ENCODE results near the gene SNX21.

The SNX21 gene

DNA sequence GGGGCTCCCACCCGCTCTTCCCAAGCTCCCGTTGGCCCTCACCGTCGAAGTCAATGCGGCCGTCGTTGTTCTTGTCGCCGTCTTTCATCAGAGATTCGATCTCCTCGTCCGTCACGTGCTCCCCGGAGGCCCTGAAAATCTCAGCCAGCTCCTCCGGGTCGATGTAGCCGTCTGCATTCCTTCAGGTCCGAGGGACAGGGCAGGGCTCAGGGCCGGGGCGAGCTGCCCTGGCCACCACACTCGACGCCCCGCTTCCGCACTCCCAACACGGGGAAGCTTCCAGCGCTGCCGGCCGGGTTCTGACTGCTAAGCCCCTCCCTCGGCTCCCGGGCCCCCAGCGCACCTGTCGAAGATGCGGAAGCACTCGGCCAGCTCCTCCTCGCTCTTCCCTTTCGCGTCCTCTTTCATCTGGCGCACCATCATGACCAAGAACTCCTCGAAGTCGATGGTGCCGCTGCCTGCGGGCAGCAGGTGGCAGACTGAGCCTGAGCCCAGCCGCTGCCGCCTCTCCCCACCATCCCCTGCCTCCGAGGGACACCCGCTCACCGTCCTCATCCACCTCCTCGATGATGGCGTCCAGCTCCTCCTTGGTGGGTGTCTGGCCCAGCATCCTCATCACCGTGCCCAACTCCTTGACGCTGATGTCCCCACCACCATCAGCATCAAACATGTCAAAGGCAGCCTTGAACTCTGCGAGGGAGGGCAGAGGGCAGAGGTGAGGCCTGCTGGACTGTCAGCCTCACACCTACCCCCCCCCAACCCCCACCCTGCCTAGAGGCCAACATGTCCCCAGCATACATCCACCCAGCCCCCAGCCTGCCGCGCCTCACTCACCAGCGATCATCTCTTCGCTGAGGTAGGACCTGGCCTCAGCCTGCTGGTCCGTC lies 9.4 kb upstream of the SNX21 start:
- Histone ChIP-seq H2AFZ (ENCODE audit: low read depth, low read length) (no peak overlapping the region), H3K27ac (ENCODE audit: low read length) (no peak overlapping the region), H3K4me2 (ENCODE audit: insufficient read depth, low read length) (no peak overlapping the region), H4K20me1 (ENCODE audit: insufficient read depth, low read length) (no peaks in the 10 kb centered on the region), H3K9ac (ENCODE audit: low read depth, low read length) (no peak overlapping the region), H3K27me3 (ENCODE audit: insufficient read depth, low read length, poor library complexity) (peaks cover 4% of the 10 kb centered on the region), H3K79me2 (ENCODE audit: insufficient read depth, low read length) (no peaks in the 10 kb centered on the region), H3K9me3 (ENCODE audit: insufficient read depth, low read length, severe bottlenecking) (no peaks in the 10 kb centered on the region), H3K4me3 (ENCODE audit: low read depth in 1 of 2, low read length in 2 of 2) (no peak overlapping the region), H3K4me1 (ENCODE audit: insufficient read depth, low read length) (no peaks in the 10 kb centered on the region), H3K36me3 (ENCODE audit: insufficient read depth, low read length) (no peaks in the 10 kb centered on the region)
- TF ChIP-seq EZH2 (IDR thresholded peaks at IDR 0.05; ENCODE audit: borderline replicate concordance, low read depth, low read length, severe bottlenecking), result no peak
- TF ChIP-seq, protein P1, sequence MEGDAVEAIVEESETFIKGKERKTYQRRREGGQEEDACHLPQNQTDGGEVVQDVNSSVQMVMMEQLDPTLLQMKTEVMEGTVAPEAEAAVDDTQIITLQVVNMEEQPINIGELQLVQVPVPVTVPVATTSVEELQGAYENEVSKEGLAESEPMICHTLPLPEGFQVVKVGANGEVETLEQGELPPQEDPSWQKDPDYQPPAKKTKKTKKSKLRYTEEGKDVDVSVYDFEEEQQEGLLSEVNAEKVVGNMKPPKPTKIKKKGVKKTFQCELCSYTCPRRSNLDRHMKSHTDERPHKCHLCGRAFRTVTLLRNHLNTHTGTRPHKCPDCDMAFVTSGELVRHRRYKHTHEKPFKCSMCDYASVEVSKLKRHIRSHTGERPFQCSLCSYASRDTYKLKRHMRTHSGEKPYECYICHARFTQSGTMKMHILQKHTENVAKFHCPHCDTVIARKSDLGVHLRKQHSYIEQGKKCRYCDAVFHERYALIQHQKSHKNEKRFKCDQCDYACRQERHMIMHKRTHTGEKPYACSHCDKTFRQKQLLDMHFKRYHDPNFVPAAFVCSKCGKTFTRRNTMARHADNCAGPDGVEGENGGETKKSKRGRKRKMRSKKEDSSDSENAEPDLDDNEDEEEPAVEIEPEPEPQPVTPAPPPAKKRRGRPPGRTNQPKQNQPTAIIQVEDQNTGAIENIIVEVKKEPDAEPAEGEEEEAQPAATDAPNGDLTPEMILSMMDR (IDR thresholded peaks at IDR 0.05; ENCODE audit: borderline replicate concordance, extremely low read depth, low read length, poor library complexity, severe bottlenecking), result peak; percentile 43
- ATAC-seq (ENCODE audit: insufficient read depth, low read depth) (0 out of 3 replicates have a peak, but pooled peaks have one; percentile 35), DNase-seq (no peak)

DNA sequence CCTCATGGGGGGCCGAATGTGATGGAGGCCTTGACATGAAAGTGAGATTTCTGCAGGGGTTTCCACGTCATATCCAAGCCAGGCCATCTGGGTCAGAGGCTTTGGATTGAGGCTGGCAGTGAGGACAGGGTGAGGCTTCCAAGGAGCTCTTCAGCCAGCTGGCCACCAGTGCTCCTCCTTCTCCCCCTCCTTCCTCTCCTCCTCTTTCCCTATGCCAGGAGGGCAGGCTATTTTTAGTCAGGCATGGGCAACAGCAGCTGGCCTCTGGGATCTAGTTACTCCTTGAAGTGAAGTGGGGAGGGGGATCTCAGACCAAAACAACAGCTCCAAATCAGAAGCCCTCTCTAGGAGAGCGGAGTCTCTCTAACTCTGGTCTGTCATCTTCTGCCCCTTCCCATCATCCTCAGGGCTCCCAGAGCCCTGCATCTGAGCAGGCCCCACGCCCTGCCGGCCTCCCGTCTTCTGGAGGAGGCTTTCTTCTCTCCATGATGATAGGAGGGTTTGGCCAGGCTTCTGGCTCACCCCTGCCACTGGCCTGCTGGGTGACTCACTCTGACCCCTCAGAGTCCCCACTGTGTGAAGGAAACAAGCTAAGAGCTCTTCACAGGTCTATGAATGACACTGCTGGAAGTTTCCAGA lies 7.1 kb upstream of the SNX21 start:
- ATAC-seq (ENCODE audit: insufficient read depth, low read depth) (no peak), DNase-seq (no peak)
- no peaks in the 10 kb centered on the region for H3K4me1 ChIP-seq (ENCODE audit: insufficient read depth, low read length)
- no peak overlapping the region for H3K4me2 ChIP-seq (ENCODE audit: insufficient read depth, low read length)
- H4K20me1 ChIP-seq (ENCODE audit: insufficient read depth, low read length), result no peaks in the 10 kb centered on the region
- H3K9me3 ChIP-seq (ENCODE audit: insufficient read depth, low read length, severe bottlenecking), result no peaks in the 10 kb centered on the region
- peaks cover 4% of the 10 kb centered on the region for H3K27me3 ChIP-seq (ENCODE audit: insufficient read depth, low read length, poor library complexity)
- no peaks in the 10 kb centered on the region for H3K79me2 ChIP-seq (ENCODE audit: insufficient read depth, low read length)
- no peak overlapping the region for H2AFZ ChIP-seq (ENCODE audit: low read depth, low read length)
- no peaks in the 10 kb centered on the region for H3K36me3 ChIP-seq (ENCODE audit: insufficient read depth, low read length)
- H3K27ac ChIP-seq (ENCODE audit: low read length), result no peak overlapping the region
- TF ChIP-seq, protein P1 (IDR thresholded peaks at IDR 0.05; ENCODE audit: borderline replicate concordance, extremely low read depth, low read length, poor library complexity, severe bottlenecking), result no peak
- TF ChIP-seq EZH2 (IDR thresholded peaks at IDR 0.05; ENCODE audit: borderline replicate concordance, low read depth, low read length, severe bottlenecking), result no peak
- H3K9ac ChIP-seq (ENCODE audit: low read depth, low read length), result no peak overlapping the region
- H3K4me3 ChIP-seq (ENCODE audit: low read depth in 1 of 2, low read length in 2 of 2), result no peak overlapping the region

- H3K9me3 ChIP-seq (ENCODE audit: insufficient read depth, low read length, severe bottlenecking), result no peaks in the 10 kb centered on the region
- H3K4me1 ChIP-seq (ENCODE audit: insufficient read depth, low read length), result no peaks in the 10 kb centered on the region
- H3K4me2 ChIP-seq (ENCODE audit: insufficient read depth, low read length), result no peak within 1 kb of the TSS
- no peak within 1 kb of the TSS for H3K27ac ChIP-seq (ENCODE audit: low read length)
- TF ChIP-seq, protein P1 (IDR thresholded peaks at IDR 0.05; ENCODE audit: borderline replicate concordance, extremely low read depth, low read length, poor library complexity, severe bottlenecking), result no peak
- TF ChIP-seq EZH2 (IDR thresholded peaks at IDR 0.05; ENCODE audit: borderline replicate concordance, low read depth, low read length, severe bottlenecking), result no peak
- H3K27me3 ChIP-seq (ENCODE audit: insufficient read depth, low read length, poor library complexity), result peaks cover 4% of the 10 kb centered on the region
- ATAC-seq (ENCODE audit: insufficient read depth, low read depth) (no peak), DNase-seq (no peak)
- no peaks in the 10 kb centered on the region for H3K36me3 ChIP-seq (ENCODE audit: insufficient read depth, low read length)
- H3K79me2 ChIP-seq (ENCODE audit: insufficient read depth, low read length), result no peaks in the 10 kb centered on the region
- H4K20me1 ChIP-seq (ENCODE audit: insufficient read depth, low read length), result no peaks in the 10 kb centered on the region
- no peak within 1 kb of the TSS for H3K4me3 ChIP-seq (ENCODE audit: low read depth in 1 of 2, low read length in 2 of 2)
- H3K9ac ChIP-seq (ENCODE audit: low read depth, low read length), result no peak within 1 kb of the TSS
- H2AFZ ChIP-seq (ENCODE audit: low read depth, low read length), result no peak within 1 kb of the TSS
Measured at GRCh38 chr20:45827030-45827652, 6.5 kb upstream of the SNX21 start, which contains the start of gene TNNC2. Gene TNNC2, minus strand, starts transcription at chr20:45827312. Its CDS starts 64 bp downstream, at chr20:45827248.
